AG09319 (cell line): Measurements from ENCODE around the gene CENPW.

Experiments used
- DNase-seq: peaks from one replicate; pipeline ENCODE4 v3.0.0-alpha.2; 2010; ENCODE audit warnings: low read depth; ENCODE audit errors: extremely low read depth
- CTCF ChIP-seq: IDR thresholded peaks from 2 replicates; pipeline ENCODE4 v1.5.1; 2011; ENCODE audit warnings: low read depth, mild to moderate bottlenecking, inconsistent platforms, low read length, moderate library complexity

The CENPW gene

GRCh38 chr6:126381498-126381897 is 41.6 kb downstream of the CENPW start:
- DNase-seq = no peak
- no peak for TF ChIP-seq CTCF

- DNase-seq = no peak
- TF ChIP-seq CTCF = no peak
These were observed 43.3 kb downstream of the CENPW start for GRCh38 chr6:126383203-126383602.

GRCh38 chr6:126385536-126385935 is 45.6 kb downstream of the CENPW start:
- TF ChIP-seq CTCF = no peak

GRCh38 chr6:126388104-126388598 is 48.2 kb downstream of the CENPW start:
- DNase-seq = no peak
- TF ChIP-seq CTCF = no peak

More at GRCh38 chr6:126385536-126385935, 45.6 kb downstream of the CENPW start:
- DNase-seq = no peak

- no peak for DNase-seq
- TF ChIP-seq CTCF = no peak
These were observed 56.2 kb downstream of the CENPW start for GRCh38 chr6:126396131-126396530.
